ENCODE results near the gene CCL3.

- TF ChIP-seq CTCF (IDR thresholded peaks at IDR 0.05) (no peak), POLR2A (IDR thresholded peaks at IDR 0.05) (no peak)
These were observed 23.5 kb downstream of the CCL3 start for GRCh38 chr17:36066365-36066985.

Measured in uterus (tissue), 2 donors.